Measurements from ENCODE around the gene ALDH3B1. TPM values are rescaled to one million over a fixed set of nuclear protein-coding genes. Genes with fewer than 3 reads are reported as not detected.

The ALDH3B1 gene
- polyA plus RNA-seq, 1 experiment = 24.0 TPM

DNA sequence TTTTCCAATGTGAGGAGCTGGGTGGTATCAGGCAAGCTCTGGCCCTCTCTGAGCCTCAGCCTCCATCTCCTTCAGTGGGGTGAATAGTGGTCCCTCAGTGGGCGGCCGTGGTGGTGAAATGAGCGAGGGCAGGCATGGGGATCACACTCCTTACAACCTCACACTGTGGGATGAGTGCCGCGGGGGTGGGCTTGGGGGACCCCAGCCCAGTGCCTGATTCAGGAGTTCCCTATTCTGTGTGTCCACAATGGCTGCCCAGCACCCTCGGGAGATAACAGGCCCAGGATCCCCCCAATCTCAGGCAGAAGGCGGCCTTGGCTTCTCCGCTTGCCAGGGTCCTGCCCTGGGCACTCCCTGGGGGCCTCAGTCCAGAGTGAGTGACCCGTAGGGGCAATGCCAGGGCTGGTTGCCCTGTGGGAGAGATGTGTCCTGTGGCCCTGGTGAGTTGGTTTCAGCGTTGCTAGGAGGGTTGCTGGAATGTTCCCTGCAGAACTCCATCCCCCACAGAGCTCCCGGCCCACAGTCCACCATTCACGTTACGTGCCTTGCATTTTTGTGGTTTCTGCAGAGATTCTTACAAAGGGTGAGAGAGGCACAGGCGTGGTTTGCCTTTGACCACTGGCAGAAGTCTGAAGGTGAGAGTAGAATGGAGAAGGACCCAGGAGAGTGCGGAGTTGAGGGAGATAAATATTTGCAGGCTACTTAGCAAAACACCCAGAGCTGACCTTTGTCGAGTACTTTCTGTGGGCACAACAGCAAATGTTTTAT, 2.9 kb downstream of the ALDH3B1 start:
- Histone ChIP-seq H3K9me3 (ENCODE audit: control insufficient read depth, insufficient read depth, low read length) (no peaks in the 10 kb centered on the region; the same call in 1 of the 2 replicates), H3K4me3 (ENCODE audit: low read depth, low read length) (no peak overlapping the region), H3K27ac (ENCODE audit: low read depth, low read length) (peak overlapping the region; percentile 95), H3K27me3 (ENCODE audit: control insufficient read depth, insufficient read depth, low read length) (no peaks in the 10 kb centered on the region)
- ChIA-PET CTCF (no interaction called here), POLR2A (interaction anchor here (0.5 to 1.2 kb wide), 3 partner anchors 12 to 998 kb away, joined by 3 to 9 read pairs (median 3); partner anchors contain the start of gene NDUFS8)
- TF ChIP-seq, protein P1, sequence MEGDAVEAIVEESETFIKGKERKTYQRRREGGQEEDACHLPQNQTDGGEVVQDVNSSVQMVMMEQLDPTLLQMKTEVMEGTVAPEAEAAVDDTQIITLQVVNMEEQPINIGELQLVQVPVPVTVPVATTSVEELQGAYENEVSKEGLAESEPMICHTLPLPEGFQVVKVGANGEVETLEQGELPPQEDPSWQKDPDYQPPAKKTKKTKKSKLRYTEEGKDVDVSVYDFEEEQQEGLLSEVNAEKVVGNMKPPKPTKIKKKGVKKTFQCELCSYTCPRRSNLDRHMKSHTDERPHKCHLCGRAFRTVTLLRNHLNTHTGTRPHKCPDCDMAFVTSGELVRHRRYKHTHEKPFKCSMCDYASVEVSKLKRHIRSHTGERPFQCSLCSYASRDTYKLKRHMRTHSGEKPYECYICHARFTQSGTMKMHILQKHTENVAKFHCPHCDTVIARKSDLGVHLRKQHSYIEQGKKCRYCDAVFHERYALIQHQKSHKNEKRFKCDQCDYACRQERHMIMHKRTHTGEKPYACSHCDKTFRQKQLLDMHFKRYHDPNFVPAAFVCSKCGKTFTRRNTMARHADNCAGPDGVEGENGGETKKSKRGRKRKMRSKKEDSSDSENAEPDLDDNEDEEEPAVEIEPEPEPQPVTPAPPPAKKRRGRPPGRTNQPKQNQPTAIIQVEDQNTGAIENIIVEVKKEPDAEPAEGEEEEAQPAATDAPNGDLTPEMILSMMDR (IDR thresholded peaks at IDR 0.05; ENCODE audit: low read depth, low read length) = no peak
- DNase-seq (ENCODE audit: low read depth, low spot score) = peak; percentile 90

DNA sequence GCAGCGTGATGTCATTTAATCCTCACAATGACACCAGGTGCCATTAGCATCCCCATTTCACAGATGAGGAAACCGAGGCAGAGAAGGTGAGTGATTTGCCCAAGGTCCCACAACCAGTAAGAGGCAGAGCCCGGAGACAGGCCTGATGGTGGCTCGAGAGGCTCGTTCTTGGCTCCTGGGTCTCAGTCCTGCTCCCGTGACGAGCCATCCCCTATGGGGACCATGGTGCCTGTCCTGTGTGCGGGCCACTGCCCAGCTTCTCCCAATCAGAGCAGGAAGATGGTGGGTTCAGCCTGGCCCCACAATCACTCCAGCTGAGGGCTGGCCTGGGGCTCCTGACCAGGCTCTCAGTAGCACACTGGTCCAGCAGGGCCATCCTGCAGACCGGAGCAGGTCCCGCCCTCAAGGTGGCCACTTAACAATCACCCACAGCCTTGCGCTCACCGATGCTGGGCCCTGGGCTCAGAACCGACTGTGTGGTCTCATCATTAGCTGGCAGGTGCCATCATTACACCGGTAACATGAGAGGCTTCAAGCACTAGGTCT, 3.6 kb downstream of the ALDH3B1 start:
- H3K9me3 ChIP-seq (ENCODE audit: control insufficient read depth, insufficient read depth, low read length) = no peaks in the 10 kb centered on the region; the same call in 1 of the 2 replicates
- peak overlapping the region; percentile 95 for H3K27ac ChIP-seq (ENCODE audit: low read depth, low read length)
- no peak overlapping the region for H3K4me3 ChIP-seq (ENCODE audit: low read depth, low read length)
- POLR2A ChIA-PET = interaction anchor here (0.5 to 1.2 kb wide), 3 partner anchors 12 to 997 kb away, joined by 3 to 9 read pairs (median 3); partner anchors contain the start of gene NDUFS8
- no peaks in the 10 kb centered on the region for H3K27me3 ChIP-seq (ENCODE audit: control insufficient read depth, insufficient read depth, low read length)
- TF ChIP-seq, protein P1 (IDR thresholded peaks at IDR 0.05; ENCODE audit: low read depth, low read length) = no peak
- DNase-seq (ENCODE audit: low read depth, low spot score) = no peak
- CTCF ChIA-PET = no interaction called here

DNA sequence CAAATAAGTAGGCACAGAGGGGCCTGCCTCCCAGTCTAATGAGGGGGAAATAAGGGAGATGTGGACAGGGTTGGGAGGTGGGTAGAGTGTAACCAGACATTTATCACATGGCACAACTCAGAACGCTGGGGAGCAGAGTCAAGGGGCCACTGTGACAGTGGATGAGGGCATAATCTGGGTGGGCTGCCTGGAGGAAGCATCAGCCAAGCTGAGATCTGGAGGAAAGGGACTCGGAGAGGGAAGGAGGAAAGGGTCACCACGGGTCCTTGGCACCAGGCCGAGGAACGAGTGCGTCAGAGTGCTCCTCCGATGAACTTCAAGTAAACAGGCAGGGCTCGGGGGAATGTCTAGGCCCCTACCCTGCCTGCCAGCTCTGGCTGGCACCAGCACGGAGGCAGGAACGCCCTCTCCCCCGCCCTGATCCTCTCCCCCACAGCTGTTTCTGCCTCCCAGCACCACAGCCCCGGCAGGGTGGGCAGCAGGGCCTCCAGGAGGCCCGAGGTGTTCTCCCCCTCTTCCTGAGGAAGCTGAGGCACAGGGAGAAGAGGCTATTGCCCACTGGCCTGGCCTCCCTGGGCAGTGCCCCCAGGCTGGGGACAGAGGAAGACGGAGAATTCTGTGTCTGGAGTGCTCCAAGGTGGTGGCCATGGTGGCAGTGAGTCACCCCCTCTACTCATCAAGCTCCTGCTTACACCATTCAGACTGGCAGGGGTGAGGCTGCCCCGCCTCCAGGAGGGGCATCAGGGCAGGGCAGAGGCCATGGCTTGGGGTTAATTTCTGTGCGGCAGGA, 4.2 kb downstream of the ALDH3B1 start:
- peak; percentile 67 for DNase-seq (ENCODE audit: low read depth, low spot score)
- CTCF ChIA-PET = no interaction called here
- TF ChIP-seq, protein P1 (IDR thresholded peaks at IDR 0.05; ENCODE audit: low read depth, low read length) = no peak
- H3K9me3 ChIP-seq (ENCODE audit: control insufficient read depth, insufficient read depth, low read length) = no peaks in the 10 kb centered on the region
- H3K27me3 ChIP-seq (ENCODE audit: control insufficient read depth, insufficient read depth, low read length) = no peaks in the 10 kb centered on the region
- H3K4me3 ChIP-seq (ENCODE audit: low read depth, low read length) = no peak overlapping the region
- H3K27ac ChIP-seq (ENCODE audit: low read depth, low read length) = peak overlapping the region; percentile 95
- POLR2A ChIA-PET = no interaction called here

DNA sequence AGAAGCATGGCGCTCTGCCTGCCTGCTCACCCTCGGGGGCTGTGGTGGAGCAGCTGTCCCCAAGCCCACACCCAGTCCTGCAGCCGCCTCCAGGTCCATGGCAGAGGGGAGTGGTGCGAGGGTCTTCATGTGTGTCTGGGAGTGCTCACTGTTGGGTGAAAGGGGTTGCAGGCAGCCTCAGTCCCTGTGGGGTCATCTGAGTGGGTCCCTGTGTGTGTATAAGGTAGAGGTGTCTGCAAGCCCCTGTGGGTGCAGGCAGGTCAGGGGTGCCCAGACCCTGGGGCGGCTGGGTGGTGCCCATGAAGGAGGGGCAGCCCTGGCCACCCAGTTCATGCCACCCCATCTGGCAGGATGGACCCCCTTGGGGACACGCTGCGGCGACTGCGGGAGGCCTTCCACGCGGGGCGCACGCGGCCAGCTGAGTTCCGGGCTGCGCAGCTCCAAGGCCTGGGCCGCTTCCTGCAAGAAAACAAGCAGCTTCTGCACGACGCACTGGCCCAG, 4.9 kb downstream of the ALDH3B1 start:
- no peak for DNase-seq (ENCODE audit: low read depth, low spot score)
- TF ChIP-seq, protein P1 (IDR thresholded peaks at IDR 0.05; ENCODE audit: low read depth, low read length) = no peak
- H3K27ac ChIP-seq (ENCODE audit: low read depth, low read length) = peak overlapping the region; percentile 95
- H3K4me3 ChIP-seq (ENCODE audit: low read depth, low read length) = no peak overlapping the region
- no peaks in the 10 kb centered on the region for H3K27me3 ChIP-seq (ENCODE audit: control insufficient read depth, insufficient read depth, low read length)
- H3K9me3 ChIP-seq (ENCODE audit: control insufficient read depth, insufficient read depth, low read length) = no peaks in the 10 kb centered on the region
- POLR2A ChIA-PET = no interaction called here
- CTCF ChIA-PET = no interaction called here
